ENCODE data around the gene FRK.

FRK gene

GRCh38 chr6:116084284-116084683 lies 23.6 kb upstream of the FRK start:
- Histone ChIP-seq H3K36me3 (ENCODE audit: control insufficient read depth in 2 of 2, insufficient read depth in 1 of 2, low read length in 2 of 2) (no peaks in the 10 kb centered on the region), H3K4me1 (ENCODE audit: control insufficient read depth, insufficient read depth, low read length) (no peaks in the 10 kb centered on the region), H3K27ac (ENCODE audit: extremely low read depth, low read depth, low read length) (no peak overlapping the region), H3K4me3 (ENCODE audit: low read depth, low read length) (no peak overlapping the region), H3K9me3 (ENCODE audit: control insufficient read depth, insufficient read depth, low read depth, low read length) (no peaks in the 10 kb centered on the region)
- TF ChIP-seq ZNF121 (tag by site-specific recombination; IDR thresholded peaks at IDR 0.05) (no peak), ZNF701 (tag by site-specific recombination; IDR thresholded peaks at IDR 0.05) (no peak), ZNF302 (tag by site-specific recombination; IDR thresholded peaks at IDR 0.05; ENCODE audit: low read depth) (no peak), YY2 (tag by site-specific recombination; IDR thresholded peaks at IDR 0.05) (no peak), ZNF514 (tag by site-specific recombination; IDR thresholded peaks at IDR 0.05) (no peak), ZNF169 (tag by site-specific recombination; IDR thresholded peaks at IDR 0.05) (no peak), ZBTB21 (tag by site-specific recombination; IDR thresholded peaks at IDR 0.05) (no peak), CTCF (tag by site-specific recombination; IDR thresholded peaks at IDR 0.05) (no peak), ZNF768 (tag by site-specific recombination; IDR thresholded peaks at IDR 0.05) (no peak)
- TF ChIP-seq, protein P1, sequence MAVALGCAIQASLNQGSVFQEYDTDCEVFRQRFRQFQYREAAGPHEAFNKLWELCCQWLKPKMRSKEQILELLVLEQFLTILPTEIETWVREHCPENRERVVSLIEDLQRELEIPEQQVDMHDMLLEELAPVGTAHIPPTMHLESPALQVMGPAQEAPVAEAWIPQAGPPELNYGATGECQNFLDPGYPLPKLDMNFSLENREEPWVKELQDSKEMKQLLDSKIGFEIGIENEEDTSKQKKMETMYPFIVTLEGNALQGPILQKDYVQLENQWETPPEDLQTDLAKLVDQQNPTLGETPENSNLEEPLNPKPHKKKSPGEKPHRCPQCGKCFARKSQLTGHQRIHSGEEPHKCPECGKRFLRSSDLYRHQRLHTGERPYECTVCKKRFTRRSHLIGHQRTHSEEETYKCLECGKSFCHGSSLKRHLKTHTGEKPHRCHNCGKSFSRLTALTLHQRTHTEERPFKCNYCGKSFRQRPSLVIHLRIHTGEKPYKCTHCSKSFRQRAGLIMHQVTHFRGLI (tag by site-specific recombination; IDR thresholded peaks at IDR 0.05), result no peak
- TF ChIP-seq, protein P2, sequence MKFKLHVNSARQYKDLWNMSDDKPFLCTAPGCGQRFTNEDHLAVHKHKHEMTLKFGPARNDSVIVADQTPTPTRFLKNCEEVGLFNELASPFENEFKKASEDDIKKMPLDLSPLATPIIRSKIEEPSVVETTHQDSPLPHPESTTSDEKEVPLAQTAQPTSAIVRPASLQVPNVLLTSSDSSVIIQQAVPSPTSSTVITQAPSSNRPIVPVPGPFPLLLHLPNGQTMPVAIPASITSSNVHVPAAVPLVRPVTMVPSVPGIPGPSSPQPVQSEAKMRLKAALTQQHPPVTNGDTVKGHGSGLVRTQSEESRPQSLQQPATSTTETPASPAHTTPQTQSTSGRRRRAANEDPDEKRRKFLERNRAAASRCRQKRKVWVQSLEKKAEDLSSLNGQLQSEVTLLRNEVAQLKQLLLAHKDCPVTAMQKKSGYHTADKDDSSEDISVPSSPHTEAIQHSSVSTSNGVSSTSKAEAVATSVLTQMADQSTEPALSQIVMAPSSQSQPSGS (tag by site-specific recombination; IDR thresholded peaks at IDR 0.05; ENCODE audit: low read depth), result no peak
- POLR2A ChIA-PET, result interaction anchor here (1.5 kb wide), 1 partner anchor 16 kb away, joined by 3 read pairs; the partner anchor contains the start of gene NT5DC1
- CTCF ChIA-PET, result interaction anchor here (1.3 to 3.3 kb wide), 5 partner anchors 12 to 77 kb away, joined by 4 to 18 read pairs (median 5); partner anchors contain the start of gene NT5DC1

DNA sequence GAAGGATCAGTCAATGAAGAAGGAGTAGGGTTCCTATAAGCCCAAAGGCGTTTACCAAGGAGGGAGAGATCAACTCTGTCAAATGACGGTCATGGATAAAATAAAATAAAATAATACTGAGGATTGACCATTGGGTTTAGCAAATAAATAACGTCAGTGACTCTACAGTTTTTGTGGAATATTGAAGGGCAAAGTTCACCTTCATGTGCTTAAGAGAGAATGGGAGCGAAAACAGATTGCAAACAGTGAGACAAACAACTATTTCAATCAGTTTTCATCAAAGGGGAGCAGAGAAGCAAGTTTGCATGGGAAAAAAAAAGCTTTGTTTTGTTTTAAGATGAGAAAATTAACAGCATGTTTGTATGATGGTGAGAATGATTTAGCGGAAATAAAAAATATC lies 22.4 kb upstream of the FRK start:
- no peaks in the 10 kb centered on the region for H3K9me3 ChIP-seq (ENCODE audit: control insufficient read depth, insufficient read depth, low read depth, low read length)
- no peak overlapping the region for H3K4me3 ChIP-seq (ENCODE audit: low read depth, low read length)
- POLR2A ChIA-PET, result no interaction called here
- H3K36me3 ChIP-seq (ENCODE audit: control insufficient read depth in 2 of 2, insufficient read depth in 1 of 2, low read length in 2 of 2), result no peaks in the 10 kb centered on the region
- no peak overlapping the region for H3K27ac ChIP-seq (ENCODE audit: extremely low read depth, low read depth, low read length)
- no peak for TF ChIP-seq ZNF302 (tag by site-specific recombination; IDR thresholded peaks at IDR 0.05; ENCODE audit: low read depth)
- no peak for TF ChIP-seq ZNF621 (tag by site-specific recombination; IDR thresholded peaks at IDR 0.05)
- no peak for TF ChIP-seq ZNF175 (tag by site-specific recombination; IDR thresholded peaks at IDR 0.05)
- no peak for TF ChIP-seq ZNF133 (tag by site-specific recombination; IDR thresholded peaks at IDR 0.05)
- no peak for TF ChIP-seq ZNF558 (tag by site-specific recombination; IDR thresholded peaks at IDR 0.05)
- TF ChIP-seq ZNF585B (tag by site-specific recombination; IDR thresholded peaks at IDR 0.05), result no peak
- TF ChIP-seq ZNF596 (tag by site-specific recombination; IDR thresholded peaks at IDR 0.05), result no peak
- no peak for TF ChIP-seq ZNF473 (tag by site-specific recombination; IDR thresholded peaks at IDR 0.05)
- TF ChIP-seq, protein P3, sequence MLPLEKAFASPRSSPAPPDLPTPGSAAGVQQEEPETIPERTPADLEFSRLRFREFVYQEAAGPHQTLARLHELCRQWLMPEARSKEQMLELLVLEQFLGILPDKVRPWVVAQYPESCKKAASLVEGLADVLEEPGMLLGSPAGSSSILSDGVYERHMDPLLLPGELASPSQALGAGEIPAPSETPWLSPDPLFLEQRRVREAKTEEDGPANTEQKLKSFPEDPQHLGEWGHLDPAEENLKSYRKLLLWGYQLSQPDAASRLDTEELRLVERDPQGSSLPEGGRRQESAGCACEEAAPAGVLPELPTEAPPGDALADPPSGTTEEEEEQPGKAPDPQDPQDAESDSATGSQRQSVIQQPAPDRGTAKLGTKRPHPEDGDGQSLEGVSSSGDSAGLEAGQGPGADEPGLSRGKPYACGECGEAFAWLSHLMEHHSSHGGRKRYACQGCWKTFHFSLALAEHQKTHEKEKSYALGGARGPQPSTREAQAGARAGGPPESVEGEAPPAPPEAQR (tag by site-specific recombination; IDR thresholded peaks at IDR 0.05), result no peak
- no peak for TF ChIP-seq IKZF3 (tag by site-specific recombination; IDR thresholded peaks at IDR 0.05)
- TF ChIP-seq ZNF610 (tag by site-specific recombination; IDR thresholded peaks at IDR 0.05; ENCODE audit: borderline replicate concordance), result no peak
- no peak for TF ChIP-seq ZNF266 (tag by site-specific recombination; IDR thresholded peaks at IDR 0.05; ENCODE audit: low read depth)
- no peak for TF ChIP-seq OVOL3 (tag by site-specific recombination; IDR thresholded peaks at IDR 0.05)
- TF ChIP-seq SP2 (tag by site-specific recombination; IDR thresholded peaks at IDR 0.05), result no peak
- TF ChIP-seq, protein P2 (tag by site-specific recombination; IDR thresholded peaks at IDR 0.05; ENCODE audit: low read depth), result no peak
- TF ChIP-seq, protein P4, sequence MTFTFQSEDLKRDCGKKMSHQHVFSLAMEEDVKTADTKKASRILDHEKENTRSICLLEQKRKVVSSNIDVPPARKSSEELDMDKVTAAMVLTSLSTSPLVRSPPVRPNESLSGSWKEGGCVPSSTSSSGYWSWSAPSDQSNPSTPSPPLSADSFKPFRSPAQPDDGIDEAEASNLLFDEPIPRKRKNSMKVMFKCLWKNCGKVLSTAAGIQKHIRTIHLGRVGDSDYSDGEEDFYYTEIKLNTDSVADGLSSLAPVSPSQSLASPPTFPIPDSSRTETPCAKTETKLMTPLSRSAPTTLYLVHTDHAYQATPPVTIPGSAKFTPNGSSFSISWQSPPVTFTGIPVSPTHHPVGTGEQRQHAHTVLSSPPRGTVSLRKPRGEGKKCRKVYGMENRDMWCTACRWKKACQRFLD (tag by site-specific recombination; IDR thresholded peaks at IDR 0.05), result no peak
- no peaks in the 10 kb centered on the region for H3K4me1 ChIP-seq (ENCODE audit: control insufficient read depth, insufficient read depth, low read length)
- CTCF ChIA-PET, result interaction anchor here (2.4 kb wide), 1 partner anchor 14 kb away, joined by 8 read pairs; no protein-coding TSS in a partner anchor

Measured in HEK293 (cell line).